Measurements from ENCODE around the gene VPS13D.

The VPS13D gene

DNA sequence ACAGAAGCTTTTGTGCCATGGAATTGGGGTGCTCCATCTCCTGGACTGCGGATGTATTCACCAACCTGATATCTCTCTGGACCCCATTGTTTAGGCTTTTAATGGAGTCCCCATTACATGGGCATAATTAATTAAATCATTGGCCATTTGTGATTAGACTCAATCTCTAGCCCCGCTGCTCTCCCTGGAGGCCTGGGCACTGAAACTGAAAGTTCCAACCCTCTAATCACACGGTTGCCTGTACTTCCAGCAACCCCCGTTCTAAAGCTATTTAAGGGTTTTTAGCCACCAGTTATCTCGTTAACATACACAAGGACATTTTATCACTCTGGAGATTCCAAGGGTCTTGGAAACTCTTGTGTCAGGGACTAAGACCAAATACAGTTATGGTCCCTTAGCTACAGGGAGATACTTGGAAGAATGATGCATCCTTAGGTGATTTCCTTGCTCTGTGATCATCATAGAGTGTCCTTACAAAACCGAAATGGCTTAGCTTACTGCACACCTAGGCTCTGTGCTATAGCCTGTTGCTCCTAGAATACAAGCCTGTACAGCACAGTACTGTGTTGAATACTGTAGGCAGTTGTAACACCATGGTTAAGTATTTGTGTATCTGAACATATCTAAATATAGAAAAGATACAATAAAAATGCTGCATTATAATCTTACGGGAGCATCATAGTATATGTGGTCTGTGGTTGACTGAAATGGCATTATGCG, 71.8 kb downstream of the VPS13D start:
- no peak overlapping the region for H2AFZ ChIP-seq (ENCODE audit: low read depth, low read length)
- no peaks in the 10 kb centered on the region for H3K4me1 ChIP-seq (ENCODE audit: insufficient read depth, low read length)
- ATAC-seq (ENCODE audit: insufficient read depth, low read depth) = no peak
- no peaks in the 10 kb centered on the region for H4K20me1 ChIP-seq (ENCODE audit: insufficient read depth, low read length)
- TF ChIP-seq EZH2 (IDR thresholded peaks at IDR 0.05; ENCODE audit: borderline replicate concordance, low read depth, low read length, severe bottlenecking) = no peak
- TF ChIP-seq, protein P1, sequence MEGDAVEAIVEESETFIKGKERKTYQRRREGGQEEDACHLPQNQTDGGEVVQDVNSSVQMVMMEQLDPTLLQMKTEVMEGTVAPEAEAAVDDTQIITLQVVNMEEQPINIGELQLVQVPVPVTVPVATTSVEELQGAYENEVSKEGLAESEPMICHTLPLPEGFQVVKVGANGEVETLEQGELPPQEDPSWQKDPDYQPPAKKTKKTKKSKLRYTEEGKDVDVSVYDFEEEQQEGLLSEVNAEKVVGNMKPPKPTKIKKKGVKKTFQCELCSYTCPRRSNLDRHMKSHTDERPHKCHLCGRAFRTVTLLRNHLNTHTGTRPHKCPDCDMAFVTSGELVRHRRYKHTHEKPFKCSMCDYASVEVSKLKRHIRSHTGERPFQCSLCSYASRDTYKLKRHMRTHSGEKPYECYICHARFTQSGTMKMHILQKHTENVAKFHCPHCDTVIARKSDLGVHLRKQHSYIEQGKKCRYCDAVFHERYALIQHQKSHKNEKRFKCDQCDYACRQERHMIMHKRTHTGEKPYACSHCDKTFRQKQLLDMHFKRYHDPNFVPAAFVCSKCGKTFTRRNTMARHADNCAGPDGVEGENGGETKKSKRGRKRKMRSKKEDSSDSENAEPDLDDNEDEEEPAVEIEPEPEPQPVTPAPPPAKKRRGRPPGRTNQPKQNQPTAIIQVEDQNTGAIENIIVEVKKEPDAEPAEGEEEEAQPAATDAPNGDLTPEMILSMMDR (IDR thresholded peaks at IDR 0.05; ENCODE audit: borderline replicate concordance, extremely low read depth, low read length, poor library complexity, severe bottlenecking) = no peak
- peaks cover 63% of the 10 kb centered on the region for H3K36me3 ChIP-seq (ENCODE audit: insufficient read depth, low read length)
- H3K9ac ChIP-seq (ENCODE audit: low read depth, low read length) = no peak overlapping the region
- no peaks in the 10 kb centered on the region for H3K27me3 ChIP-seq (ENCODE audit: insufficient read depth, low read length, poor library complexity)
- no peaks in the 10 kb centered on the region for H3K9me3 ChIP-seq (ENCODE audit: insufficient read depth, low read length, severe bottlenecking)
- no peak for DNase-seq
- H3K4me2 ChIP-seq (ENCODE audit: insufficient read depth, low read length) = no peak overlapping the region
- no peak overlapping the region for H3K4me3 ChIP-seq (ENCODE audit: low read depth in 1 of 2, low read length in 2 of 2)
- H3K27ac ChIP-seq (ENCODE audit: low read length) = no peak overlapping the region
- no peaks in the 10 kb centered on the region for H3K79me2 ChIP-seq (ENCODE audit: insufficient read depth, low read length)

DNA sequence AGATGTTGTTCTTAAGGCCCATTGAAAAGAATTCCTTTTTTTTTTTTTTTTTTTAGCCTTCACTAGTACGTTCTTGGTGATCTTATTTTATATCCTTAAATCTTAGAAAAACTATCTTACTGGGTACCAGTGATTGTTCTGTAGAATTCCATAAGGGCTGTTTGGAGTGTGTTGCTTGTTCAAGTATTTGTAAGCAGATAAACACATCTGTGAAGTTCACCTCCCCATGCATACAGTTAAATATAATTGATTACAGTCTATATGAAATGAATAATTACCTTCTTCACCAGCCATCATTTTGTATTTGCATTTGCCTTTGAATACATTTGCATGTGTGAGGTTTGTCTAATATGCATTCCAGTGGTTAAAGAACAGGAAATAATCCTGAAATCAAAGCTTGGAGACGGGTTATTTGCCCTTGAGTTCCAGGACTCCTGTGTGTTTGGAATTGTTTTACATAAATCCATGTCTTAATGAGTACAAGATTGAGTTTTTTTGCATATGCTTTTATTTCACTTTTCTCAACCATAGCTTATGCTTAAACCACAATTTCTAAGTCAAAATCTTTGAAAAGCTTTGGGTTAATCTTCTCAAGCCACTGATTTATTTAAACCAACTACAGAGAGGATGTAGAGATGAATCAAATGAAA, 73.1 kb downstream of the VPS13D start:
- H3K4me2 ChIP-seq (ENCODE audit: insufficient read depth, low read length) = no peak overlapping the region
- no peak for TF ChIP-seq EZH2 (IDR thresholded peaks at IDR 0.05; ENCODE audit: borderline replicate concordance, low read depth, low read length, severe bottlenecking)
- TF ChIP-seq, protein P1 (IDR thresholded peaks at IDR 0.05; ENCODE audit: borderline replicate concordance, extremely low read depth, low read length, poor library complexity, severe bottlenecking) = no peak
- H3K9ac ChIP-seq (ENCODE audit: low read depth, low read length) = no peak overlapping the region
- H3K79me2 ChIP-seq (ENCODE audit: insufficient read depth, low read length) = no peaks in the 10 kb centered on the region
- no peak overlapping the region for H3K4me3 ChIP-seq (ENCODE audit: low read depth in 1 of 2, low read length in 2 of 2)
- H3K27me3 ChIP-seq (ENCODE audit: insufficient read depth, low read length, poor library complexity) = no peaks in the 10 kb centered on the region
- no peak overlapping the region for H2AFZ ChIP-seq (ENCODE audit: low read depth, low read length)
- DNase-seq (no peak), ATAC-seq (ENCODE audit: insufficient read depth, low read depth) (no peak)
- H3K36me3 ChIP-seq (ENCODE audit: insufficient read depth, low read length) = peaks cover 64% of the 10 kb centered on the region
- H3K4me1 ChIP-seq (ENCODE audit: insufficient read depth, low read length) = no peaks in the 10 kb centered on the region
- no peaks in the 10 kb centered on the region for H3K9me3 ChIP-seq (ENCODE audit: insufficient read depth, low read length, severe bottlenecking)
- H4K20me1 ChIP-seq (ENCODE audit: insufficient read depth, low read length) = no peaks in the 10 kb centered on the region
- H3K27ac ChIP-seq (ENCODE audit: low read length) = no peak overlapping the region

DNA sequence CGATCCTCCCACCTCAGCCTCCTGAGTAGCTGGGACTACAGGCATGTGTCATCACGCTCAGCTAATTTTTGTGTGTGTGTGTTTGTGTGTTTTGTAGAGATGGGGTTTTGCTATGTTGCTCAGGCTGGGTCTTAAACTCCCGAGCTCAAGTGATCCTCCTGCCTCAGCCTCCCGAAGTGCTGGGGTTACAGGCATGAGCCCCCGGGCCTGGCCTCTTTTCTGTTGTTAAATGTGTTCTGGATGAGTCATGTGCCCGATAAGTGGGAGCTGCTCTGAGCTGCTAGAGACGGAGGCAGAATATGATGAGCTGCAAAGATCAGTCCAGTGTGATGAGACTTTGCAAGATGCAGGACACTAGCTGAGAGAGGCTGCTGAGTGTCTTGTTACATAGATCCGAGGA, 75.5 kb downstream of the VPS13D start:
- Histone ChIP-seq H3K27ac (ENCODE audit: low read length) (no peak overlapping the region), H3K27me3 (ENCODE audit: insufficient read depth, low read length, poor library complexity) (no peaks in the 10 kb centered on the region), H3K79me2 (ENCODE audit: insufficient read depth, low read length) (no peaks in the 10 kb centered on the region), H2AFZ (ENCODE audit: low read depth, low read length) (no peak overlapping the region), H3K4me2 (ENCODE audit: insufficient read depth, low read length) (no peak overlapping the region), H3K9me3 (ENCODE audit: insufficient read depth, low read length, severe bottlenecking) (no peaks in the 10 kb centered on the region), H4K20me1 (ENCODE audit: insufficient read depth, low read length) (no peaks in the 10 kb centered on the region), H3K36me3 (ENCODE audit: insufficient read depth, low read length) (peaks cover 78% of the 10 kb centered on the region), H3K4me1 (ENCODE audit: insufficient read depth, low read length) (no peaks in the 10 kb centered on the region), H3K9ac (ENCODE audit: low read depth, low read length) (no peak overlapping the region), H3K4me3 (ENCODE audit: low read depth in 1 of 2, low read length in 2 of 2) (no peak overlapping the region)
- ATAC-seq (ENCODE audit: insufficient read depth, low read depth) (no peak), DNase-seq (no peak)
- TF ChIP-seq, protein P1 (IDR thresholded peaks at IDR 0.05; ENCODE audit: borderline replicate concordance, extremely low read depth, low read length, poor library complexity, severe bottlenecking) = no peak
